ENCODE measurements around the gene ALKAL2. TPM values are rescaled to one million over a fixed set of nuclear protein-coding genes. Genes with fewer than 3 reads are reported as not detected.
A peak's percentile ranks its signal among the peaks of the same experiment; 100 is the strongest.

The ALKAL2 gene
- total and polyA plus RNA-seq, 2 of the 13 experiments (the other 11 are each of a cell fraction or from before 2014, with no cell fraction given): 0.22 to 1.7 TPM

- no peak for TF ChIP-seq AKNA (CRISPR knock-in tag; IDR thresholded peaks at IDR 0.05; ENCODE audit: borderline replicate concordance)
- no peak for TF ChIP-seq ZNF576 (CRISPR knock-in tag; IDR thresholded peaks at IDR 0.05)
- TF ChIP-seq ZNF343 (CRISPR knock-in tag; IDR thresholded peaks at IDR 0.05): no peak
- TF ChIP-seq MXD4 (CRISPR knock-in tag; IDR thresholded peaks at IDR 0.05): no peak
- TF ChIP-seq SKI (IDR thresholded peaks at IDR 0.05; ENCODE audit: partially characterized antibody): no peak
- no peak for TF ChIP-seq KDM1A (CRISPR knock-in tag; IDR thresholded peaks at IDR 0.05)
- TF ChIP-seq KDM3A (CRISPR knock-in tag; IDR thresholded peaks at IDR 0.05; ENCODE audit: low read depth): no peak
- no peak for TF ChIP-seq HIVEP1 (CRISPR knock-in tag; IDR thresholded peaks at IDR 0.05)
- TF ChIP-seq NR2F6 (IDR thresholded peaks at IDR 0.05): 0 out of 2 replicates have a peak, but pooled peaks have one; percentile 9
- no peak for TF ChIP-seq NR2F6 (CRISPR knock-in tag; IDR thresholded peaks at IDR 0.05)
- no peak for TF ChIP-seq GABPB1 (CRISPR knock-in tag; IDR thresholded peaks at IDR 0.05)
- no peak for TF ChIP-seq CBX1 (IDR thresholded peaks at IDR 0.05; ENCODE audit: low read depth)
- no peak for TF ChIP-seq ZNF230 (CRISPR knock-in tag; IDR thresholded peaks at IDR 0.05)
- TF ChIP-seq ZNF496 (CRISPR knock-in tag; IDR thresholded peaks at IDR 0.05; ENCODE audit: insufficient replicate concordance): no peak
- no peak for TF ChIP-seq ZNF558 (CRISPR knock-in tag; IDR thresholded peaks at IDR 0.05; ENCODE audit: borderline replicate concordance)
- TF ChIP-seq ZBED4 (CRISPR knock-in tag; IDR thresholded peaks at IDR 0.05; ENCODE audit: borderline replicate concordance): no peak
- no peak for TF ChIP-seq ZNF18 (CRISPR knock-in tag; IDR thresholded peaks at IDR 0.05; ENCODE audit: insufficient replicate concordance)
- TF ChIP-seq GLI4 (CRISPR knock-in tag; IDR thresholded peaks at IDR 0.05; ENCODE audit: borderline replicate concordance): 0 out of 2 replicates have a peak, but pooled peaks have one; percentile 16
- TF ChIP-seq ZSCAN12 (CRISPR knock-in tag; IDR thresholded peaks at IDR 0.05): no peak
These were observed 24.7 kb downstream of the ALKAL2 start (continued) for GRCh38 chr2:263022-263738.

All from HepG2 (cell line).